HG03135 (cell line): ENCODE results near the gene TMEM238.
"Not testable (repeated sequence)": the region's sequence is repeated elsewhere in the genome, so short reads cannot be mapped to it uniquely, and the experiment has no call there.

Experiments
- ATAC-seq: cut with Tn5 transposase; IDR thresholded peaks from one replicate; pipeline ENCODE4 v1.9.1; 2021; ENCODE audit warnings: mild to moderate bottlenecking, moderate library complexity; ENCODE audit not compliant: unreplicated experiment

Gene TMEM238

GRCh38 chr19:55384131-55384919 lies at the start of gene TMEM238:
Gene TMEM238, minus strand, starts transcription at chr19:55384292. Its CDS starts 33 bp downstream, at chr19:55384259.
- ATAC-seq = no peak

GRCh38 chr19:55433292-55433691 lies 49.2 kb upstream of the TMEM238 start:
- no peak for ATAC-seq

- ATAC-seq = no peak
These were observed 48.3 kb upstream of the TMEM238 start for GRCh38 chr19:55432241-55432959.

- ATAC-seq = no peak
These were observed 47.1 kb upstream of the TMEM238 start for GRCh38 chr19:55431183-55431582.

- no peak for ATAC-seq
These were observed 42.0 kb upstream of the TMEM238 start for GRCh38 chr19:55426042-55426441.

- ATAC-seq = no peak
These were observed 40.4 kb upstream of the TMEM238 start for GRCh38 chr19:55424518-55424917.

- no peak for ATAC-seq
These were observed 39.3 kb upstream of the TMEM238 start for GRCh38 chr19:55423225-55424005.

- not testable (repeated sequence) for ATAC-seq
These were observed 37.2 kb upstream of the TMEM238 start for GRCh38 chr19:55421281-55421680.

- ATAC-seq = no peak
These were observed 35.6 kb upstream of the TMEM238 start for GRCh38 chr19:55419624-55420236.

GRCh38 chr19:55419103-55419502 lies 35.0 kb upstream of the TMEM238 start:
- no peak for ATAC-seq

GRCh38 chr19:55418185-55418584 lies 34.1 kb upstream of the TMEM238 start:
- no peak for ATAC-seq

GRCh38 chr19:55410168-55410567 lies 26.1 kb upstream of the TMEM238 start:
- ATAC-seq = no peak

- not testable (repeated sequence) for ATAC-seq
These were observed 25.1 kb upstream of the TMEM238 start for GRCh38 chr19:55409179-55409578.

- no peak for ATAC-seq
These were observed 24.4 kb upstream of the TMEM238 start for GRCh38 chr19:55408533-55408872.

GRCh38 chr19:55407800-55408532 lies 23.9 kb upstream of the TMEM238 start:
- peak; percentile 83 for ATAC-seq

- peak; percentile 65 for ATAC-seq
These were observed 23.4 kb upstream of the TMEM238 start, which contains the start of gene UBE2S for GRCh38 chr19:55407550-55407799. Gene UBE2S, minus strand, starts transcription at chr19:55407788. Its CDS starts 199 bp downstream, at chr19:55407589.

- ATAC-seq = peak; percentile 11
These were observed 22.9 kb upstream of the TMEM238 start for GRCh38 chr19:55406826-55407549.

GRCh38 chr19:55406091-55406825 lies 22.2 kb upstream of the TMEM238 start:
- ATAC-seq = no peak

GRCh38 chr19:55405638-55406037 lies 21.5 kb upstream of the TMEM238 start:
- ATAC-seq = no peak
